HepG2 (cell line): ENCODE results near the gene USP10. TPM values are rescaled to one million over a fixed set of nuclear protein-coding genes. Genes with fewer than 3 reads are reported as not detected.

Source experiments
- EHMT2 ChIP-seq: fragments of 200-600 bp; sonication (generic); IDR thresholded peaks from 2 replicates; pipeline ENCODE4 v1.7.0; 2017; ENCODE audit warnings: antibody characterized with exemption, low read depth, low read length, borderline replicate concordance
- GTF3A ChIP-seq: sonication (generic); formaldehyde crosslinking; conservative IDR thresholded peaks from 2 replicates; pipeline ENCODE4 v1.4.0; 2020; ENCODE audit warnings: mild to moderate bottlenecking, missing genetic modification reagents
- HBP1 ChIP-seq: IDR thresholded peaks from 2 replicates; pipeline ENCODE4 v1.6.1; 2016; ENCODE audit warnings: low read depth, control low read depth
- KLF13 ChIP-seq: sonication (generic); formaldehyde crosslinking; IDR thresholded peaks from 2 replicates; pipeline ENCODE4 v1.4.0; 2020; ENCODE audit warnings: mild to moderate bottlenecking, missing genetic modification reagents
- MLLT10 ChIP-seq: sonication (generic); formaldehyde crosslinking; IDR thresholded peaks from 2 replicates; pipeline ENCODE4 v1.4.0; 2020; ENCODE audit warnings: missing genetic modification reagents
- MTF1 ChIP-seq: sonication (generic); formaldehyde crosslinking; IDR thresholded peaks from 2 replicates; pipeline ENCODE4 v1.5.0; 2020; ENCODE audit warnings: missing genetic modification reagents
- NFYB ChIP-seq: sonication (generic); formaldehyde crosslinking; IDR thresholded peaks from 2 replicates; pipeline ENCODE4 v1.4.0; 2020; ENCODE audit warnings: missing genetic modification reagents
- PAF1 ChIP-seq: IDR thresholded peaks from 2 replicates; pipeline ENCODE4 v1.6.1; 2016; ENCODE audit warnings: missing genetic modification reagents, missing compliant biosample characterization
- PPARG ChIP-seq: conservative IDR thresholded peaks from 2 replicates; pipeline ENCODE4 v1.6.1; 2016; ENCODE audit warnings: missing biosample characterization, missing genetic modification reagents
- RAD21 ChIP-seq: fragments of 450-650 bp; formaldehyde crosslinking; IDR thresholded peaks from 2 replicates; pipeline ENCODE4 v1.5.0; 2020; ENCODE audit warnings: mild to moderate bottlenecking
- RAD51 ChIP-seq: fragments of 450-650 bp; IDR thresholded peaks from 2 replicates; pipeline ENCODE4 v1.6.1; 2016; ENCODE audit warnings: borderline replicate concordance
- RFX3 ChIP-seq: IDR thresholded peaks from 2 replicates; pipeline ENCODE4 v1.6.1; 2016; ENCODE audit warnings: missing biosample characterization, missing genetic modification reagents
- SKI ChIP-seq: fragments of 450-650 bp; IDR thresholded peaks from one replicate; pipeline ENCODE4 v1.6.1; 2018; ENCODE audit warnings: mild to moderate bottlenecking; ENCODE audit not compliant: partially characterized antibody
- SP140L ChIP-seq: sonication (generic); formaldehyde crosslinking; IDR thresholded peaks from 2 replicates; pipeline ENCODE4 v1.4.0; 2020; ENCODE audit warnings: missing genetic modification reagents, borderline replicate concordance
- TAF15 ChIP-seq: fragments of 200-400 bp; formaldehyde crosslinking; IDR thresholded peaks from one replicate; pipeline ENCODE4 v1.6.1; 2018; ENCODE audit warnings: mild to moderate bottlenecking, low read depth, low read length; ENCODE audit not compliant: poor library complexity, severe bottlenecking
- ZFAT ChIP-seq: sonication (generic); formaldehyde crosslinking; conservative IDR thresholded peaks from 2 replicates; pipeline ENCODE4 v1.8.1; 2023; ENCODE audit warnings: missing genetic modification reagents, inconsistent platforms
- ZHX2 ChIP-seq, 2 experiments: sonication (generic) in 1 of 2; formaldehyde crosslinking in 1 of 2; IDR thresholded peaks; 2 replicates each; pipeline versions ENCODE4 v1.6.1 to v1.9.0; 2014 to 2022; ENCODE audit warnings: antibody characterized with exemption in 1 of 2, borderline replicate concordance in 1 of 2, inconsistent platforms in 1 of 2, low read depth in 1 of 2, missing genetic modification reagents in 1 of 2
- ZNF430 ChIP-seq: sonication (generic); formaldehyde crosslinking; IDR thresholded peaks from 2 replicates; pipeline ENCODE4 v1.9.0; 2021; ENCODE audit warnings: mild to moderate bottlenecking, missing genetic modification reagents
- ZNF576 ChIP-seq: sonication (generic); formaldehyde crosslinking; IDR thresholded peaks from 2 replicates; pipeline ENCODE4 v1.4.0; 2020; ENCODE audit warnings: mild to moderate bottlenecking, missing genetic modification reagents
- ZNF83 ChIP-seq: sonication (generic); formaldehyde crosslinking; IDR thresholded peaks from 2 replicates; pipeline ENCODE4 v1.4.0; 2020; ENCODE audit warnings: missing genetic modification reagents, mild to moderate bottlenecking, borderline replicate concordance
- polyA plus RNA-seq, 8 experiments: library from polyadenylated mRNA; depleted of rRNA in 3 of 8; stranded (reverse) in 7 of 8; unstranded in 1 of 8; fragments of >200 nt; fragmentation: Illumina TruSeq in 4 of 8; extraction: Trizol in 4 of 8; gene quantifications; 2 replicates each; pipeline versions ENCODE4 v1.2.1 to v1.2.3, GENCODE V29; 2011 to 2016; ENCODE audit warnings: low read depth in 4 of 8, missing spikeins in 1 of 8, mixed read lengths in 1 of 8; ENCODE audit not compliant: insufficient read depth in 1 of 8
- total RNA-seq, 5 experiments: library from RNA; depleted of rRNA; stranded (reverse); fragments of >200 nt; fragmentation: Illumina TruSeq; extraction: Trizol; gene quantifications; 2 replicates each; pipeline ENCODE4 v1.2.3, GENCODE V29; 2016; ENCODE audit warnings: low read depth in 1 of 5
- TF ChIP-seq, protein P1 (sequence below): IDR thresholded peaks from 2 replicates; pipeline ENCODE4 v1.6.1; 2016

USP10 gene
- total and polyA plus RNA-seq, 2 of the 13 experiments (the other 11 are each of a cell fraction or from before 2014, with no cell fraction given) = 79.1 to 122 TPM

GRCh38 chr16:84699712-84700445 lies at the start of gene USP10 (continued):
- no peak; the same call in 1 of the 2 replicates for TF ChIP-seq ZNF576 (CRISPR knock-in tag)
- TF ChIP-seq EHMT2 = no peak
- TF ChIP-seq ZFAT (CRISPR knock-in tag) = no peak
- peak; percentile 50; the same call in 1 of the 2 replicates for TF ChIP-seq RAD21 (CRISPR knock-in tag)
- TF ChIP-seq, protein P1, sequence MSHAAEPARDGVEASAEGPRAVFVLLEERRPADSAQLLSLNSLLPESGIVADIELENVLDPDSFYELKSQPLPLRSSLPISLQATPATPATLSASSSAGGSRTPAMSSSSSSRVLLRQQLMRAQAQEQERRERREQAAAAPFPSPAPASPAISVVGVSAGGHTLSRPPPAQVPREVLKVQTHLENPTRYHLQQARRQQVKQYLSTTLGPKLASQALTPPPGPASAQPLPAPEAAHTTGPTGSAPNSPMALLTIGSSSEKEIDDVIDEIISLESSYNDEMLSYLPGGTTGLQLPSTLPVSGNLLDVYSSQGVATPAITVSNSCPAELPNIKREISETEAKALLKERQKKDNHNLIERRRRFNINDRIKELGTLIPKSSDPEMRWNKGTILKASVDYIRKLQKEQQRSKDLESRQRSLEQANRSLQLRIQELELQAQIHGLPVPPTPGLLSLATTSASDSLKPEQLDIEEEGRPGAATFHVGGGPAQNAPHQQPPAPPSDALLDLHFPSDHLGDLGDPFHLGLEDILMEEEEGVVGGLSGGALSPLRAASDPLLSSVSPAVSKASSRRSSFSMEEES (CRISPR knock-in tag) = no peak
- peak; percentile 96 for TF ChIP-seq HBP1 (CRISPR knock-in tag)
- TF ChIP-seq PAF1 (CRISPR knock-in tag) = no peak
- TF ChIP-seq ZHX2 (IDR thresholded peaks at IDR 0.05; ENCODE audit: low read depth) = no peak
- TF ChIP-seq ZHX2 (CRISPR knock-in tag; IDR thresholded peaks at IDR 0.05; ENCODE audit: borderline replicate concordance) = peak; percentile 64; the same call in 1 of the 2 replicates
- 0 out of 2 replicates have a peak, but pooled peaks have one; percentile 30 for TF ChIP-seq KLF13 (CRISPR knock-in tag)
- TF ChIP-seq SP140L (CRISPR knock-in tag) = no peak; the same call in 1 of the 2 replicates
- no peak for TF ChIP-seq NFYB (CRISPR knock-in tag)
- TF ChIP-seq RFX3 (CRISPR knock-in tag) = no peak
- TF ChIP-seq ZNF83 (CRISPR knock-in tag) = no peak
- no peak for TF ChIP-seq GTF3A (CRISPR knock-in tag)
- 0 out of 2 replicates have a peak, but pooled peaks have one; percentile 53 for TF ChIP-seq PPARG (CRISPR knock-in tag)
- no peak for TF ChIP-seq TAF15
- TF ChIP-seq RAD51 = no peak
- no peak for TF ChIP-seq MLLT10 (CRISPR knock-in tag)
- TF ChIP-seq SKI = peak; percentile 50
- TF ChIP-seq MTF1 (CRISPR knock-in tag) = peak; percentile 49; the same call in 1 of the 2 replicates
- no peak; the same call in 1 of the 2 replicates for TF ChIP-seq ZNF430
